ENCODE data around the gene S100A14. TPM values are rescaled to one million over a fixed set of nuclear protein-coding genes. Genes with fewer than 3 reads are reported as not detected.

Gene S100A14
- total and polyA plus RNA-seq, 9 of the 15 experiments (the other 6 are each of a cell fraction or from before 2014, with no cell fraction given), result 0.10 to 0.64 (median 0.24) TPM; not detected in 3

- H3K9ac ChIP-seq (ENCODE audit: insufficient read depth in 1 of 2, low read depth in 2 of 2, low read length in 2 of 2), result 0 out of 4 replicates have a peak overlapping the region, but pooled peaks of 1 of the 2 experiments have one; percentile 2
- TF ChIP-seq CTBP1 (IDR thresholded peaks at IDR 0.05; ENCODE audit: borderline replicate concordance), result no peak
- TF ChIP-seq E4F1 (CRISPR knock-in tag; IDR thresholded peaks at IDR 0.05; ENCODE audit: borderline replicate concordance), result no peak
- no peak for TF ChIP-seq ZNF778 (CRISPR knock-in tag; IDR thresholded peaks at IDR 0.05)
- TF ChIP-seq EZH2 (IDR thresholded peaks at IDR 0.05; ENCODE audit: borderline replicate concordance, low read depth, low read length), result no peak
- no peak for TF ChIP-seq XRCC4 (IDR thresholded peaks at IDR 0.05; ENCODE audit: extremely low read depth, insufficient read depth, insufficient read length)
- no peak for TF ChIP-seq GATAD2B (IDR thresholded peaks at IDR 0.05; ENCODE audit: borderline replicate concordance)
- no peak for TF ChIP-seq SP1 (CRISPR knock-in tag; IDR thresholded peaks at IDR 0.05)
- TF ChIP-seq ZBTB12 (CRISPR knock-in tag; IDR thresholded peaks at IDR 0.05), result no peak
- no peak for TF ChIP-seq ZNF23 (CRISPR knock-in tag; IDR thresholded peaks at IDR 0.05)
- no peak for TF ChIP-seq POLR3G (IDR thresholded peaks at IDR 0.05; ENCODE audit: extremely low read depth, insufficient read length, insufficient replicate concordance)
- TF ChIP-seq KAT8 (IDR thresholded peaks at IDR 0.05; ENCODE audit: low read depth), result no peak
- FAIRE-seq (no peak), ATAC-seq (no peak), DNase-seq (ENCODE audit: extremely low read depth in 1 of 4, low spot score in 3 of 4) (no peak)
- H4K20me1 ChIP-seq (replicated peaks; ENCODE audit: control insufficient read depth, insufficient read depth, low read length), result no peaks in the 10 kb centered on the region; the same call in 1 of the 2 replicates
- no peaks in the 10 kb centered on the region for H3K9me1 ChIP-seq (ENCODE audit: control insufficient read depth, insufficient read depth, low read length)
- H3K79me2 ChIP-seq (ENCODE audit: control insufficient read depth, insufficient read depth, low read length), result peaks cover 23% of the 10 kb centered on the region
- H3K27me3 ChIP-seq (ENCODE audit: control insufficient read depth in 2 of 2, insufficient read depth in 2 of 2, low read length in 2 of 2), result no peaks in the 10 kb centered on the region
- in situ Hi-C loops (cut with MboI) (no loop called here), intact Hi-C loops (cut with micrococcal nuclease) (no loop called here)
- H3K27ac ChIP-seq (ENCODE audit: extremely low read depth, low read depth, low read length), result no peak overlapping the region
- peaks cover 99% of the 10 kb centered on the region for H3K36me3 ChIP-seq (ENCODE audit: control insufficient read depth, insufficient read depth, low read length)
- H3K9me3 ChIP-seq (replicated peaks; ENCODE audit: control insufficient read depth, insufficient read depth, low read depth, low read length), result no peaks in the 10 kb centered on the region
- H3K4me2 ChIP-seq (ENCODE audit: insufficient read depth, low read length), result no peak overlapping the region
- CTCF ChIA-PET (ENCODE audit: low intra/inter-chr PET ratio), result no interaction called here
- POLR2A ChIA-PET, result interaction anchor here (0.8 to 11.6 kb wide), 3 partner anchors 8 to 147 kb away, joined by 3 to 205 read pairs (median 23); partner anchors contain the start of gene S100A13
- no TSS peak for BruUV-seq (replicated peaks)
- WGBS (ENCODE audit: insufficient coverage, low coverage, missing lambda C conversion rate), result 85% methylated on average over 10 of the region's 11 CpGs
- no peaks in the 10 kb centered on the region; a peak in 1 of 5 replicates for H3K4me1 ChIP-seq (replicated peaks in 1 of 2; ENCODE audit: control insufficient read depth in 2 of 2, insufficient read depth in 2 of 2, low read length in 2 of 2)
- H3K4me3 ChIP-seq, result no peak overlapping the region
- no peak overlapping the region for H2AFZ ChIP-seq (ENCODE audit: low read depth, low read length)
Observed at GRCh38 chr1:153642161-153642560, 26.0 kb upstream of the S100A14 start.

Data from K562 (cell line).